SK-N-MC (cell line): ENCODE data around the gene CDC16.

Experiments used
- EZH2 ChIP-seq: fragments of 200-600 bp; sonication (generic); IDR thresholded peaks from one replicate; pipeline ENCODE4 v1.6.1; 2017; ENCODE audit warnings: antibody characterized with exemption
- FOXP2 ChIP-seq: optimal IDR thresholded peaks from 2 replicates; pipeline ENCODE3; 2011; ENCODE audit warnings: mild to moderate bottlenecking, moderate library complexity; ENCODE audit not compliant: insufficient read depth; ENCODE audit errors: extremely low read length, control extremely low read depth
- POLR2AphosphoS5 ChIP-seq: IDR thresholded peaks from 2 replicates; pipeline ENCODE4 v1.6.1; 2012; ENCODE audit warnings: mild to moderate bottlenecking, low read depth, low read length, borderline replicate concordance

GRCh38 chr13:114196629-114197028, 38.1 kb upstream of the CDC16 start:
- TF ChIP-seq EZH2: no peak
- TF ChIP-seq POLR2AphosphoS5: no peak
- no peak for TF ChIP-seq FOXP2
